Upper lobe of left lung (tissue), 4 donors: ENCODE data around the gene ITK.

Experiments used
- POLR2A ChIP-seq, 4 donors: fragments of 450-650 bp; IDR thresholded peaks; one replicate each; pipeline ENCODE4 v1.5.1; 2016 to 2017; ENCODE audit warnings: antibody characterized with exemption in 4 of 4, mild to moderate bottlenecking in 2 of 4
- TF ChIP-seq, protein P1 (sequence below), 6 experiments: fragments of 450-650 bp in 4 of 6; fragments of 200-600 bp in 2 of 6; sonication (generic) in 2 of 6; IDR thresholded peaks; one replicate each; pipeline ENCODE4 v1.5.1; 2016 to 2019; ENCODE audit warnings: antibody characterized with exemption in 6 of 6

DNA sequence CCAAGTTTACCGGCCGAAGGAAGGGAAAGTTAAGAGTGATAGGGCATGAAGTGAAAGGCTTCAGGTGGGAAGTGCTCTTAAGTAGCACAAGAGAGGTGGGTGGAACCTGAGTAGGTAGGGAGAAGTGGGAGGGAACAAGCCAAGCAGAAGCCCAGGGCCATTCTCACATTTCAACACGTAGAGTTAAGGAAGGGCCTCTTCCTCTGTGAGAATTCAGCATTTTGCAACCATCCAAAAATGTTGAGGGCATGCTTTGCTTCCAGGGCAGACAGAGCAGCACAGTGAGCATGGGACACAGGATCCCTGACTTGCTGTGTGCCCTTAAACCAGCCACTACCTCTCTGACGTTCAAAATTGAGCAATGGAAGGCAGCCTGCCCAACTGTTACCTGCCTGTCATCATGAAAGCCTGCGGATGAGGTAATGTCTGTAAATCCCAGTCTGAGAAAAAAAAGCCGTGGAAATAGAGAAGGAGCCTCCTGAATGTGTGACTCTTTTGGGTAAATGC, 88.6 kb downstream of the ITK start:
- TF ChIP-seq, protein P1, sequence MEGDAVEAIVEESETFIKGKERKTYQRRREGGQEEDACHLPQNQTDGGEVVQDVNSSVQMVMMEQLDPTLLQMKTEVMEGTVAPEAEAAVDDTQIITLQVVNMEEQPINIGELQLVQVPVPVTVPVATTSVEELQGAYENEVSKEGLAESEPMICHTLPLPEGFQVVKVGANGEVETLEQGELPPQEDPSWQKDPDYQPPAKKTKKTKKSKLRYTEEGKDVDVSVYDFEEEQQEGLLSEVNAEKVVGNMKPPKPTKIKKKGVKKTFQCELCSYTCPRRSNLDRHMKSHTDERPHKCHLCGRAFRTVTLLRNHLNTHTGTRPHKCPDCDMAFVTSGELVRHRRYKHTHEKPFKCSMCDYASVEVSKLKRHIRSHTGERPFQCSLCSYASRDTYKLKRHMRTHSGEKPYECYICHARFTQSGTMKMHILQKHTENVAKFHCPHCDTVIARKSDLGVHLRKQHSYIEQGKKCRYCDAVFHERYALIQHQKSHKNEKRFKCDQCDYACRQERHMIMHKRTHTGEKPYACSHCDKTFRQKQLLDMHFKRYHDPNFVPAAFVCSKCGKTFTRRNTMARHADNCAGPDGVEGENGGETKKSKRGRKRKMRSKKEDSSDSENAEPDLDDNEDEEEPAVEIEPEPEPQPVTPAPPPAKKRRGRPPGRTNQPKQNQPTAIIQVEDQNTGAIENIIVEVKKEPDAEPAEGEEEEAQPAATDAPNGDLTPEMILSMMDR (IDR thresholded peaks at IDR 0.05) = no peak
- peak in 1 of 4 donors; percentile 43 for TF ChIP-seq POLR2A (IDR thresholded peaks at IDR 0.05)
